ENCODE measurements around the gene ZNF280D. TPM values are rescaled to one million over a fixed set of nuclear protein-coding genes. Genes with fewer than 3 reads are reported as not detected.

ZNF280D gene
- total RNA-seq, 2 experiments from 2014 or later, result 17.5 to 21.0 TPM

DNA sequence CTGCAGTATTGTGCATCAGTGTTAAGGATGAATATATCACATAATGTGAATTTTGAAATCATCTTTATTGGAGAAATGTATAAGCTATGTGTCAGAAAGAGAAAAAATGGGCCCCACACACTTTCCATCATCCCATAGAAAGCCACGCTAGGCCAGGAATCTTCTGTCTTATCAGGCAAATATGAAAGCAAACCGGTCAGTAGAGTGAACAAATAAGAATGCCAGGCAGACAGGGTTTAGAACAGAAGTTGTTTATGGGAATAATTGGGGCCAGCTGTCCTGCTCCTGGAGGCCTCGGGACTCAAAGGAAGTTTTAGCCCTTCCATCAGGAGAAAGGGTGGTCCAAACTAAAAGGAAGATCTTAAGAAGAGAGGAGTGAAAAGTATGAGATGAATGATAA, 39.5 kb downstream of the ZNF280D start:
- Mint-ChIP-seq H3K9me3 (ENCODE audit: insufficient read depth) (no peaks in the 10 kb centered on the region), H3K36me3 (ENCODE audit: low read depth) (peaks cover 6% of the 10 kb centered on the region), H3K27me3 (ENCODE audit: low read depth) (no peaks in the 10 kb centered on the region), H3K4me1 (ENCODE audit: low read depth) (peaks cover 4% of the 10 kb centered on the region), H3K4me3 (no peak overlapping the region), H3K27ac (no peak overlapping the region)
- ChIA-PET CTCF (no interaction called here), POLR2A (interaction anchor here (0.6 kb wide), 1 partner anchor 100 kb away, joined by 3 read pairs; no protein-coding TSS in a partner anchor)
- no peak for ATAC-seq
- no peak for DNase-seq

DNA sequence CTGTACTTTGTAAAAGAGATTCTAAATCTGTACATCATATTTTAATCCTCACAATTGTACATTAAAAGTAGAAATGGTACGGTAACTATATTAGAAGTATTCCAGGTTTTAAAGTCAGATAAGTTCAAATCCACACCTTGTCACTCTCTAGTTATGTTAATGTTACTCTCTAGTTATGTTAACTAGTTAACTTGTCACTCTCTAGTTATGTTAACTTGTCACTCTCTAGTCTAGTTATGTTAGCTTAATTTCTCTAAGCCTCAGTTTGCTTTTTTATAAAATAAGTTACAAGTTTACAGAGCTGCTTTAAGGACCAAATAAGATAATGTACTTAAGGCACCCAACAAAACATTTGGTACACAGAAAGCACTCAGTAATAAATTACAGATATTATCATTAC, 42.6 kb downstream of the ZNF280D start:
- Mint-ChIP-seq H3K27ac (no peak overlapping the region), H3K27me3 (ENCODE audit: low read depth) (no peaks in the 10 kb centered on the region), H3K4me3 (no peak overlapping the region), H3K4me1 (ENCODE audit: low read depth) (peaks cover 4% of the 10 kb centered on the region), H3K36me3 (ENCODE audit: low read depth) (peaks cover 1% of the 10 kb centered on the region), H3K9me3 (ENCODE audit: insufficient read depth) (no peaks in the 10 kb centered on the region)
- ATAC-seq (no peak), DNase-seq (no peak)
- POLR2A ChIA-PET, result no interaction called here
- CTCF ChIA-PET, result no interaction called here

DNA sequence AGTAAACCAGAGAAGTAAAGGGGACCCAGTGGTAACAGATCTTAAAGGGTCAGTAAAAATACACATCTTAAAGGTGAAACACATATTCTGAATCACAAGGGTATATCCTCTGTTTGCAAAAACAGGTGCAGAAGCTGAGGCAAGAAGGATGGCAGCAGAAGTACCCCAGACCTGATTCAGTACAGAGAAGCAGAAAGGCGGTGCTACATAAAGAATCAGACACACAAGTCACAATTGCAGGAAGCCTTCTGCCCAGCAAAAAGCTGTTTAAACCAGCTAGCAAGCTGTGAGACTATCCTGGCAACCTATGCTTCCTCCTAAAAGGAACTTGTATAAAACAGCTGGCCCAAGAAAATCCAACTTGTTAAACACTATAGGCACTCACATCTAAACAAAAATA, 49.4 kb downstream of the ZNF280D start:
- DNase-seq, result no peak
- CTCF ChIA-PET, result no interaction called here
- Mint-ChIP-seq H3K36me3 (ENCODE audit: low read depth) (peaks cover 2% of the 10 kb centered on the region), H3K4me3 (no peak overlapping the region), H3K27me3 (ENCODE audit: low read depth) (no peaks in the 10 kb centered on the region), H3K4me1 (ENCODE audit: low read depth) (no peaks in the 10 kb centered on the region), H3K27ac (no peak overlapping the region), H3K9me3 (ENCODE audit: insufficient read depth) (no peaks in the 10 kb centered on the region)
- POLR2A ChIA-PET, result no interaction called here
- ATAC-seq, result no peak

DNA sequence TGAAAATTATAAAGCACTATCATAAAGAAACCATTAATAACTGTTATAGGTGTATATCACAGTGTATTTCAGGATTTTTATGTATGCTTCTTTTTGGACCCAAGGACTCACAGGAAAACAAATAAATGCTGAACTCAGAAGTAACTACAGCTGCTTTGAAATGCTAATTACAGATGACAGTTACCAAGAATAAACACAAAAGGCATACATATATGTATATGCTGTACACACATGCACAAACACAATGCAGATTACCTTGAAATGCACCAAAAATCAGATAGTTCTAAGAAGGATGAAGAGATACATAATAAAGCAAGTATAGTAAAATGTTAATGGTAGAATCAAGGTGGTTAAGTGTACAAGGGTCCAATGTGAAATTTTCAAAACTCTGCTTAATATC, 52.2 kb downstream of the ZNF280D start:
- Mint-ChIP-seq H3K27ac (no peak overlapping the region), H3K4me3 (no peak overlapping the region), H3K27me3 (ENCODE audit: low read depth) (no peaks in the 10 kb centered on the region), H3K4me1 (ENCODE audit: low read depth) (no peaks in the 10 kb centered on the region), H3K9me3 (ENCODE audit: insufficient read depth) (no peaks in the 10 kb centered on the region), H3K36me3 (ENCODE audit: low read depth) (peaks cover 13% of the 10 kb centered on the region)
- CTCF ChIA-PET, result interaction anchor here (1.0 kb wide), 1 partner anchor 22 kb away, joined by 3 read pairs; no protein-coding TSS in a partner anchor
- POLR2A ChIA-PET, result no interaction called here
- no peak for ATAC-seq
- DNase-seq, result no peak

DNA sequence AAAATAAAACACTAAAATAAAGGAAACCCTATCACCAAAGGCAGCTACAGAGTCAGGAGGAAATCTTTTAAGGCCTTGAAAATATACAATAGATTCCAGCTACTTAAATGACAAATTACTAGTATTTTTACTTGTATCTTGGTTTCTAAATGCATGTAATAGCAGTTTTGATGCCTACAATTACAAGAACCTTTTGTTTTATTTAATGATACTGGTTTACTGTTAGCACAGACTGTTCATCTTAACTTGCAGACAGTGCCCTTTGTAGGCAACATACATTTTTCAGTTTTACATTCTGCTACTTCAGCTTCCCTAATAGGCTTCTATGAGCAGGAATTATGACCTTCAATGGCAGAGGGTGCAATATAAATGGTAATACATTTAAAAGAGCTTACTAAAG, 54.1 kb downstream of the ZNF280D start:
- ChIA-PET CTCF (no interaction called here), POLR2A (interaction anchor here (0.6 kb wide), 1 partner anchor 239 kb away, joined by 3 read pairs; no protein-coding TSS in a partner anchor)
- DNase-seq (no peak), ATAC-seq (no peak)
- no peak overlapping the region for H3K27ac Mint-ChIP-seq
- no peak overlapping the region for H3K4me3 Mint-ChIP-seq
- no peaks in the 10 kb centered on the region for H3K27me3 Mint-ChIP-seq (ENCODE audit: low read depth)
- no peaks in the 10 kb centered on the region for H3K9me3 Mint-ChIP-seq (ENCODE audit: insufficient read depth)
- no peaks in the 10 kb centered on the region for H3K4me1 Mint-ChIP-seq (ENCODE audit: low read depth)
- H3K36me3 Mint-ChIP-seq (ENCODE audit: low read depth), result peaks cover 18% of the 10 kb centered on the region

DNA sequence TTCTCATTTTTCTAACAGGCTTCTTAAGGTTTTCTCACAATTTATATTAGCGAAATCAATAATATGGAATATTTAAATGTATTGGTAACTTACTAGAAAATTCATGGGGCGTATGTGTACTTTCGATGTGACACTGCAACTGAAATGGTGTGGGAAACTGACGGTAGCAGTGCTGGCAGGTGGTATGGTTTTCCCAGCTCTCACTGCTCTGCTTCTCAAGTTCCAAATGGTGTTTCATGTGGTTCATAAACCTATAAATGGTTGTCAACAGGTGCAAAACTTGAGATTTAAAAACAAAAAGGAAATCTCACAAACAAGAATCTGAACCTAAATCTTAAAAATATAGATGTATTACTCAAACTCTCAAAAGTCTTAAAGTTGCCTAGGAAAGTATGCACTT, 54.7 kb downstream of the ZNF280D start:
- H3K9me3 Mint-ChIP-seq (ENCODE audit: insufficient read depth), result no peaks in the 10 kb centered on the region
- CTCF ChIA-PET, result no interaction called here

DNA sequence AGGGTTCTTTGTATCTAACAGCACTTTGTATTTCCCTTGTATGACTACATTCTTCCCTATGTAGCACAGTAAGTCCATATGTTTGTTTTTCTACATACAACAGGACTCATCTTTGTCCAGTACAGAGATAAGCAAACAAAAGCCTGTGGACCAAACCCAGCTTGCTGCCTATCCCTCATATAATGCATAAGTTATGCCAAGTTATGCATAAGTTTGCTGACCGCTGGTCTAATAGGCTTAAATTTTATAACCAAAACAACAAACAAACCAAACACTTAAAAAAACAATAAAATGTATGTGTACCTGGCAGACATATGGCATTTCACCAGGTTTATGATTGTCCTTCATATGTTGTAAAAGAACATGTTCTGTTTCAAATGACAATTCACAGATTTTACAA, 56.0 kb downstream of the ZNF280D start:
- H3K4me1 Mint-ChIP-seq (ENCODE audit: low read depth), result no peaks in the 10 kb centered on the region
- ChIA-PET CTCF (no interaction called here), POLR2A (no interaction called here)

More for the DNA sequence above, 54.7 kb downstream of the ZNF280D start:
- Mint-ChIP-seq H3K36me3 (ENCODE audit: low read depth) (peaks cover 20% of the 10 kb centered on the region), H3K27ac (no peak overlapping the region), H3K27me3 (ENCODE audit: low read depth) (no peaks in the 10 kb centered on the region), H3K4me1 (ENCODE audit: low read depth) (no peaks in the 10 kb centered on the region), H3K4me3 (no peak overlapping the region)
- DNase-seq, result no peak
- POLR2A ChIA-PET, result interaction anchor here (0.6 kb wide), 1 partner anchor 240 kb away, joined by 3 read pairs; no protein-coding TSS in a partner anchor
- ATAC-seq, result no peak

DNA sequence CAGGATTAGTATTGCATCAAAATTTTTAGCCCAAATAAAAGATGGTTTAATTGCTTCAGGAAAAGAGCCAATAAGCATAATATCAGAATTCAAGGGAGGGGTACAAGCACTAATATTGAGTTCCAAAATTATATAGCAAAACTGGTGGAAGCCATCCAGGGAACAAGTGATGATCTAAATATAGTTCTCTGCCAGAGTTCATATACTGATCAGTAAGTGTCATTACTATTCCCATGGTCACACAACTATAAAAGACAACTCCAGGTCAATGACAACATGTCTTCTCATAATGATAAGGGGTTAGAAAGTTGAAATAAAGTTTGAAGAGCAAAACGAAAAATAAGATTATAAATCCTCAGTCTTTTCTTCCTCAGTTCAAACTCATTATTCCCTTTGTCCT, 57.4 kb downstream of the ZNF280D start:
- ChIA-PET CTCF (no interaction called here), POLR2A (no interaction called here)
- no peaks in the 10 kb centered on the region for H3K4me1 Mint-ChIP-seq (ENCODE audit: low read depth)
- DNase-seq (no peak), ATAC-seq (no peak)
- H3K27ac Mint-ChIP-seq, result no peak overlapping the region
- peaks cover 32% of the 10 kb centered on the region for H3K36me3 Mint-ChIP-seq (ENCODE audit: low read depth)
- H3K4me3 Mint-ChIP-seq, result no peak overlapping the region
- H3K9me3 Mint-ChIP-seq (ENCODE audit: insufficient read depth), result no peaks in the 10 kb centered on the region
- H3K27me3 Mint-ChIP-seq (ENCODE audit: low read depth), result no peaks in the 10 kb centered on the region

More for the DNA sequence above, 56.0 kb downstream of the ZNF280D start:
- DNase-seq (no peak), ATAC-seq (no peak)
- H3K9me3 Mint-ChIP-seq (ENCODE audit: insufficient read depth), result no peaks in the 10 kb centered on the region
- no peak overlapping the region for H3K4me3 Mint-ChIP-seq
- H3K27me3 Mint-ChIP-seq (ENCODE audit: low read depth), result no peaks in the 10 kb centered on the region
- H3K36me3 Mint-ChIP-seq (ENCODE audit: low read depth), result peaks cover 26% of the 10 kb centered on the region
- H3K27ac Mint-ChIP-seq, result no peak overlapping the region

DNA sequence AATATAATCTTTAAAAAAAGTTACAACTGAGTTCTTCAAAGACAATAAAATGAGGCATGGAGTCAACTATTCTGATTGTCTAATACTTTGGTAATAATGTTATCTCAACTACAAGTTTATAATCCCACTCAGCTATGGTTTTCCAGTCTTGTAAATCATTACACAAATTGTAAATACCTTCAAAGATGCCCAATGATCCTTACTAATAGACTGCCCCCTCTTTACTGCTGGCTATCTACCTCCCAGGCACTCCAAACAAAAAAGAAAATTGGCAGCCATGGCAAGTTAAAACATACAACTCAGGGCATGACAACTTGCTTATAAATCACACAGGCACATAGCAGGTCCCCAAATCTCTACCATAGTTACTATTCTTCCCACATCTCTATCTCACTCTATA, 58.5 kb downstream of the ZNF280D start:
- POLR2A ChIA-PET, result no interaction called here
- ATAC-seq (no peak), DNase-seq (no peak)
- CTCF ChIA-PET, result interaction anchor here (0.6 kb wide), 1 partner anchor 178 kb away, joined by 4 read pairs; no protein-coding TSS in a partner anchor
- Mint-ChIP-seq H3K4me3 (no peak overlapping the region), H3K4me1 (ENCODE audit: low read depth) (no peaks in the 10 kb centered on the region), H3K9me3 (ENCODE audit: insufficient read depth) (no peaks in the 10 kb centered on the region), H3K27ac (no peak overlapping the region), H3K27me3 (ENCODE audit: low read depth) (no peaks in the 10 kb centered on the region), H3K36me3 (ENCODE audit: low read depth) (peaks cover 32% of the 10 kb centered on the region)

DNA sequence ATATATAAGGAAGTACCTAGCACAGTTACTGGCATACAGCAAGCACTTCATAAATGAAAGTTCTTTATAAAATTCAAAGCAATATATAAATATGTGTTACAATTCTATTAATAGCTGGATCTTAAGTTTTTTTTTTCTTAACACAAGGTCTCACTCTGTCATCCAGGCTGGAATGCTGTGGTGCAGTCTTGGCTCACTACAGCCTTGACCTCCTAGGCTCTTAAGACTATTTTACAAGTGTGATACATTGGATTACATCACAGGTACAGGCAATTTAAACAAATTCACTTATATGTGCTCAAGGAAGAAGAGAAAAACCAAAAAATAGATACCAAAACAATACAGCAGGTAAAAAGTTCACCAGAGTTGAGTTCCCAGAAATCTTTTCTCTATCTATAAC, 60.6 kb downstream of the ZNF280D start:
- Mint-ChIP-seq H3K36me3 (ENCODE audit: low read depth) (peaks cover 32% of the 10 kb centered on the region), H3K4me3 (no peak overlapping the region), H3K9me3 (ENCODE audit: insufficient read depth) (no peaks in the 10 kb centered on the region), H3K4me1 (ENCODE audit: low read depth) (no peaks in the 10 kb centered on the region), H3K27ac (no peak overlapping the region), H3K27me3 (ENCODE audit: low read depth) (no peaks in the 10 kb centered on the region)
- ChIA-PET CTCF (no interaction called here), POLR2A (no interaction called here)
- DNase-seq, result no peak
- no peak for ATAC-seq

DNA sequence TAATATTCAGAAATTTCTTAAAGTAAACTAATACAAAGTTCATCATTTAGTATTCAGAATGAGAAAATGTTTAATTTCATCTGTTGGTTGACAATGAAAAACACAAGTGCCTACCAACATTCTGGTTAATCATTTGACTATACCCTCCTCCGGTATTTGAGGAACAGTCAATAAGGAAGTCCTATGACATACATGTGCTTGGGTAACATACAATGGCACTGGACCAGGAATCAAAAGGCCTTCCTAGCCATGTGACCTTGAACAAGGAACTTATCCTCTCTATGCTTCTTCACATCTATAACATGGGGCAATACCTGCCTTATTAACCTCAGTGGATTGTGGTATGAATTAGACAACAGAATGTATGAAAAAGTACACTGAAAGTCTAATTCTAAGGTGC, 65.8 kb downstream of the ZNF280D start:
- Mint-ChIP-seq H3K27ac (no peak overlapping the region), H3K9me3 (ENCODE audit: insufficient read depth) (no peaks in the 10 kb centered on the region)

DNA sequence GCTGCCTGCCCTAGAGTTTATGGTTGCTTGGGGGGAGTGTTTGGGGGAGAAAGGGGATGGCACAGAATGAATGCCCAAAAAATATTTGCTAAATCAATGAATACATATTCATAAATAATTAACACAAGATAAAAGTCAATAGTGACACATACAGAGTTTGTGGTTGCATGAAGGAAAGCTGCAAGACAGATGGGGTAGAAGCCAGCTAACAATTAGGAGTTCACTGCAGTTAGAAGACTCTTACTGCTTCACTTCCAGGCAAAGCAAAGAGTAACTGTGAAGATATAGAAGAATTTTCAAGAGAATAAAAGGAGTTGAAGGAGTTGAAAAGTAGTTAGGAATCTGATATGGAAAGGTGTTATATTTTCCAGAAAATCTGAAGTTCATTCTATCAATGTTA, 72.4 kb downstream of the ZNF280D start:
- H3K4me1 Mint-ChIP-seq (ENCODE audit: low read depth), result peaks cover 7% of the 10 kb centered on the region
- peaks cover 30% of the 10 kb centered on the region for H3K36me3 Mint-ChIP-seq (ENCODE audit: low read depth)
- CTCF ChIA-PET, result no interaction called here

More for the DNA sequence above, 65.8 kb downstream of the ZNF280D start:
- ATAC-seq (no peak), DNase-seq (no peak)
- Mint-ChIP-seq H3K4me3 (no peak overlapping the region), H3K36me3 (ENCODE audit: low read depth) (peaks cover 35% of the 10 kb centered on the region), H3K4me1 (ENCODE audit: low read depth) (no peaks in the 10 kb centered on the region), H3K27me3 (ENCODE audit: low read depth) (no peaks in the 10 kb centered on the region)
- CTCF ChIA-PET, result no interaction called here
- POLR2A ChIA-PET, result no interaction called here

DNA sequence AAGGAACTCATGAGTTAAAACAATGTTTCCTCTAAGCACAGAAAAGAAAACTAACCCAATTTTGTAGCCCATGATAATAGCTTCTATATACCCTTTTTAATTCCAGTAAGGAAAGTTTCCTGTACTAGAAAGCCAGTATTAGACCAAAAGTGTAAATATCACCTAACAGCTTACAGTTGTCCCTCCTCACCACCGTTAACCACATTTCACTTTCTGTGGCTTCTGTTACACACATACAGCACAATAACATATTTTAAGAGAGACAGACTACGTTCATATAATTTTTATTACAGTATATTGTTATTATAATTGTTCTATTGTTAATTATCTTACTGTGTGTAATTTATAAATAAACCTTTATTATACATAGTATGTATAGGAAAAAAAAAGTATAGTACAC, 74.1 kb downstream of the ZNF280D start:
- Mint-ChIP-seq H3K4me3 (no peak overlapping the region), H3K36me3 (ENCODE audit: low read depth) (peaks cover 18% of the 10 kb centered on the region), H3K27ac (no peak overlapping the region), H3K4me1 (ENCODE audit: low read depth) (peaks cover 7% of the 10 kb centered on the region), H3K9me3 (ENCODE audit: insufficient read depth) (no peaks in the 10 kb centered on the region), H3K27me3 (ENCODE audit: low read depth) (no peaks in the 10 kb centered on the region)
- ChIA-PET POLR2A (no interaction called here), CTCF (interaction anchor here (0.9 to 1.0 kb wide), 2 partner anchors 22 to 554 kb away, joined by 3 read pairs; no protein-coding TSS in a partner anchor)
- no peak for DNase-seq
- ATAC-seq, result no peak

More for the DNA sequence above, 72.4 kb downstream of the ZNF280D start:
- Mint-ChIP-seq H3K4me3 (no peak overlapping the region), H3K27me3 (ENCODE audit: low read depth) (no peaks in the 10 kb centered on the region), H3K27ac (no peak overlapping the region), H3K9me3 (ENCODE audit: insufficient read depth) (no peaks in the 10 kb centered on the region)
- POLR2A ChIA-PET, result interaction anchor here (0.6 kb wide), 1 partner anchor 172 kb away, joined by 4 read pairs; no protein-coding TSS in a partner anchor
- DNase-seq (no peak), ATAC-seq (no peak)

All from activated CD8-positive, alpha-beta T cell treated with anti-CD3 and anti-CD28 coated beads, Interleukin-2, amount 10 ng/mL, durations not matched to agents 7 days and 5 days (primary cell).